Measurements from ENCODE around the gene OCA2.

DNA sequence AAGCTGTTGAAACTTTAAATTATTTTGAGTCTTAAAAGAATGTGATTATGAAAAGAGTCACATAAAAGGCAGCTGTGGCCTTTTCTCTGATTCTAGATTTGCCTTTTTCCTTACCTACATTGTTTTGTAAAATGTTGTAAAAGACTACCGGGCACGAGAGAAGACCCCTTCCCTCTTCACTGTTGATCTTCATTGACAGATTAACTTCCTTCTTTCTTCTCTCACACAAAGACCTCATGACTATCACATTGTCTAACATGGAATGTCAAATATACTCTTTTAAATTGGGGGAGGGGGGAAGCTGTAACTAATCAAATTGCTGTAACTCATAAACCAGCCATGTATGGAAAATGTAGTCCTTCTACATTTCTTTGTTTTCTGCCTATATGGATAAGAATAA, 68.3 kb downstream of the OCA2 start:
- no peak for TF ChIP-seq EP300 (conservative IDR thresholded peaks at IDR 0.05; ENCODE audit: poor library complexity, severe bottlenecking)
- no peak for TF ChIP-seq EZH2 (IDR thresholded peaks at IDR 0.05; ENCODE audit: borderline replicate concordance, insufficient read depth, low read length, poor library complexity, severe bottlenecking)
- TF ChIP-seq SMC3 (conservative IDR thresholded peaks at IDR 0.05; ENCODE audit: poor library complexity): no peak

All from neural cell (in vitro differentiated cells).